Hypothalamus (tissue), 51 donors: ENCODE data around the gene SLA2.
"Not testable (repeated sequence)": the region's sequence is repeated elsewhere in the genome, so short reads cannot be mapped to it uniquely, and the experiment has no call there.

Source experiments
- DNase-seq, 51 donors: peaks; one replicate each; lab custom pipeline; 2025; lab: John Stamatoyannopoulos, UW

SLA2 gene

GRCh38 chr20:36613974-36614373, 32.0 kb downstream of the SLA2 start:
- DNase-seq, result no peak

- no peak for DNase-seq
Measured at GRCh38 chr20:36611625-36612024, 34.4 kb downstream of the SLA2 start.

- DNase-seq, result not testable (repeated sequence)
Measured at GRCh38 chr20:36608388-36608728, 37.6 kb downstream of the SLA2 start.

GRCh38 chr20:36607586-36608387, 38.2 kb downstream of the SLA2 start:
- DNase-seq, result no peak

- no peak for DNase-seq
Measured at GRCh38 chr20:36606158-36607066, 39.6 kb downstream of the SLA2 start.

GRCh38 chr20:36605399-36606157, 40.4 kb downstream of the SLA2 start, which contains the start of gene RAB5IF:
TSS of gene RAB5IF (plus strand) at chr20:36605779. CDS start at chr20:36605952, 173 bp downstream.
- peak; percentile 84 to 99 (median 96) for DNase-seq

GRCh38 chr20:36604952-36605398, 41.0 kb downstream of the SLA2 start:
- DNase-seq, result peak in 17 of 51 donors; percentile 7 to 54 (median 31)

- DNase-seq, result no peak
Measured at GRCh38 chr20:36601540-36601939, 44.5 kb downstream of the SLA2 start.

GRCh38 chr20:36599912-36600345, 46.1 kb downstream of the SLA2 start:
- DNase-seq, result no peak

- DNase-seq, result no peak
Measured at GRCh38 chr20:36593347-36593929, 52.6 kb downstream of the SLA2 start.

GRCh38 chr20:36591854-36592641, 53.9 kb downstream of the SLA2 start:
- peak in 16 of 51 donors; percentile 1 to 26 (median 10) for DNase-seq

- DNase-seq, result no peak
Measured at GRCh38 chr20:36591281-36591680, 54.7 kb downstream of the SLA2 start.

GRCh38 chr20:36587388-36588070, 58.5 kb downstream of the SLA2 start:
- DNase-seq, result no peak

GRCh38 chr20:36585410-36586125, 60.4 kb downstream of the SLA2 start:
- DNase-seq, result no peak

GRCh38 chr20:36584018-36584481, 61.9 kb downstream of the SLA2 start:
- no peak for DNase-seq

- no peak for DNase-seq
Measured at GRCh38 chr20:36582821-36583220, 63.2 kb downstream of the SLA2 start.

- DNase-seq, result no peak
Measured at GRCh38 chr20:36582322-36582721, 63.7 kb downstream of the SLA2 start.

- no peak for DNase-seq
Measured at GRCh38 chr20:36579996-36580545, 65.9 kb downstream of the SLA2 start.
